K562 (cell line): ENCODE results near the gene ZNF575. TPM values are rescaled to one million over a fixed set of nuclear protein-coding genes. Genes with fewer than 3 reads are reported as not detected.
A peak's percentile ranks its signal among the peaks of the same experiment; 100 is the strongest.

Source experiments
- FOSL1 ChIP-seq: fragments of 200-800 bp; sonication (Bioruptor generic); conservative IDR thresholded peaks from 2 replicates; pipeline ENCODE4 v1.6.1; 2016; ENCODE audit warnings: missing genetic modification characterization, missing compliant biosample characterization
- KDM1A ChIP-seq, 2 experiments: fragments of 450-650 bp; IDR thresholded peaks; 2 replicates each; pipeline ENCODE4 v1.6.1; 2016; ENCODE audit warnings: mild to moderate bottlenecking in 2 of 2
- KDM5B ChIP-seq: fragments of 200-600 bp; sonication (generic); IDR thresholded peaks from 2 replicates; pipeline ENCODE4 v1.6.1; 2012; ENCODE audit warnings: low read depth, mild to moderate bottlenecking, moderate library complexity, low read length, control low read depth, inconsistent platforms; ENCODE audit not compliant: insufficient replicate concordance
- NCOA1 ChIP-seq: fragments of 450-650 bp; IDR thresholded peaks from 2 replicates; pipeline ENCODE4 v1.6.1; 2016; ENCODE audit warnings: low read depth
- NCOA6 ChIP-seq: fragments of 450-650 bp; IDR thresholded peaks from 2 replicates; pipeline ENCODE4 v1.6.1; 2017; ENCODE audit warnings: mild to moderate bottlenecking
- PHB ChIP-seq: fragments of 250-450 bp; sonication (Bioruptor Pico); IDR thresholded peaks from 2 replicates; pipeline ENCODE4 v1.5.0; 2021
- PHTF2 ChIP-seq: fragments of 250-450 bp; sonication (Bioruptor Pico); IDR thresholded peaks from 2 replicates; pipeline ENCODE4 v1.5.0; 2021; ENCODE audit warnings: mild to moderate bottlenecking
- TRIM24 ChIP-seq, 2 experiments: fragments of 450-650 bp; IDR thresholded peaks; 2 replicates each; pipeline ENCODE4 v1.6.1; 2016
- XRCC5 ChIP-seq: fragments of 200-400 bp; formaldehyde crosslinking; IDR thresholded peaks from 2 replicates; pipeline ENCODE4 v1.6.1; 2017; ENCODE audit warnings: low read depth, mild to moderate bottlenecking, low read length
- ZNF316 ChIP-seq: fragments of 450-650 bp; IDR thresholded peaks from 2 replicates; pipeline ENCODE4 v1.6.1; 2016
- polyA plus RNA-seq, 8 experiments: library from polyadenylated mRNA; depleted of rRNA in 4 of 8; stranded (reverse) in 5 of 8; unstranded in 3 of 8; fragments of >200 nt; fragmentation: Nextera tagmentation in 2 of 8; fragmentation: Illumina TruSeq in 1 of 8; extraction: Ambion mirVana in 2 of 8; extraction: Trizol in 1 of 8; gene quantifications; 2 replicates each; pipeline versions ENCODE4 v1.2.1 to v1.2.3, GENCODE V29; 2011 to 2014; ENCODE audit warnings: inconsistent platforms in 1 of 8, missing spikeins in 1 of 8
- total RNA-seq, 7 experiments: library from RNA; depleted of rRNA in 6 of 7; stranded (reverse); fragments of >200 nt in 6 of 7; fragmentation: Illumina TruSeq in 2 of 7; extraction: Trizol in 2 of 7; gene quantifications; 2 replicates each; pipeline versions ENCODE4 v1.2.1 to v1.2.3, GENCODE V29; 2011 to 2021; ENCODE audit warnings: low replicate concordance in 1 of 7
- TF ChIP-seq, protein P1 (sequence below), 2 experiments: fragments of 250-450 bp in 1 of 2; fragments of 450-650 bp in 1 of 2; sonication (Bioruptor Pico) in 1 of 2; IDR thresholded peaks; 2 replicates each; pipeline versions ENCODE4 v1.6.1 to v1.8.0; 2016 to 2021; ENCODE audit warnings: mild to moderate bottlenecking in 2 of 2, moderate library complexity in 2 of 2, missing compliant biosample characterization in 1 of 2, missing genetic modification characterization in 1 of 2
- TF ChIP-seq, protein P2 (sequence below), 2 experiments: IDR thresholded peaks; 2 replicates each; pipeline ENCODE4 v1.6.1; 2012; ENCODE audit warnings: improper control_type of control experiment in 2 of 2, low read depth in 2 of 2, low read length in 2 of 2, borderline replicate concordance in 1 of 2
- TF ChIP-seq, protein P3 (sequence below): sonication (generic); formaldehyde crosslinking; IDR thresholded peaks from 2 replicates; pipeline ENCODE4 v1.8.1; 2023; ENCODE audit warnings: mild to moderate bottlenecking, missing genetic modification reagents

Gene ZNF575
- total and polyA plus RNA-seq, 9 of the 15 experiments (the other 6 are each of a cell fraction or from before 2014, with no cell fraction given) = 0.20 to 0.98 (median 0.32) TPM; not detected in 6

DNA sequence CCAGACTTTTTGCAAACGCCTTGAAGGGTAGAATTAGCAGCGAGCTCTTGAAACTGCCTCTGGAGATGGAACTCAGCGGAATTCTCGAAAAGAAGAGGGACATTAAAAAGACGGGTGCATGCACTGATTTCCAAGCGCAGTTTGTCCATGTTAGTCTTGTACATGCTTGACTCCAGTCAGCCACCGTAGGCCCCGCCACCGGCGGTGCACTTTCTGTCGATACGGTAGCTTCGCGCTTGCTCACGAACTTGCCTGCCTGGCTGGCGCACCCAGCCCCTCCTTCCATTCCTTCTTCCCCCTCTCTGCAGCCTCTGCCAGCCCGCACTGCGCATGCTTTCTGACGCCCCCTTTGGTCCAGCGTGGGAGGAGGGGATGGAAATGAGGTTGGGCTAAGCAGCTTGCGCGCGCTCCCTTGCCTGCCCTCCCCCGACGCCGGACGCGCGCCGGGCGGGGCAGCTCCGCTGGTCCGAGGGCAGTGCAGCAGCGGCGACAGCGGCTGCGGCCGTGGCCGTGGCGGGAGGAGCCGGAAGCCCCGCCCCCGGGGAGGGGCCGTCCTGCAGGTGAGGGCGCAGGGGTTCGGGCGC is at the start of gene ZNF575 (continued):
- no peak for TF ChIP-seq XRCC5
- TF ChIP-seq, protein P1, sequence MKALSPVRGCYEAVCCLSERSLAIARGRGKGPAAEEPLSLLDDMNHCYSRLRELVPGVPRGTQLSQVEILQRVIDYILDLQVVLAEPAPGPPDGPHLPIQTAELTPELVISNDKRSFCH (CRISPR knock-in tag; IDR thresholded peaks at IDR 0.05) = no peak
- TF ChIP-seq, protein P1 (tag; IDR thresholded peaks at IDR 0.05) = peak; percentile 51
- TF ChIP-seq KDM1A (IDR thresholded peaks at IDR 0.05) = peak in 1 of 2 experiments; percentile 49; a peak in 3 of 4 replicates
- TF ChIP-seq PHTF2 (CRISPR knock-in tag) = no peak
- TF ChIP-seq ZNF316 = peak; percentile 78
- TF ChIP-seq, protein P2, sequence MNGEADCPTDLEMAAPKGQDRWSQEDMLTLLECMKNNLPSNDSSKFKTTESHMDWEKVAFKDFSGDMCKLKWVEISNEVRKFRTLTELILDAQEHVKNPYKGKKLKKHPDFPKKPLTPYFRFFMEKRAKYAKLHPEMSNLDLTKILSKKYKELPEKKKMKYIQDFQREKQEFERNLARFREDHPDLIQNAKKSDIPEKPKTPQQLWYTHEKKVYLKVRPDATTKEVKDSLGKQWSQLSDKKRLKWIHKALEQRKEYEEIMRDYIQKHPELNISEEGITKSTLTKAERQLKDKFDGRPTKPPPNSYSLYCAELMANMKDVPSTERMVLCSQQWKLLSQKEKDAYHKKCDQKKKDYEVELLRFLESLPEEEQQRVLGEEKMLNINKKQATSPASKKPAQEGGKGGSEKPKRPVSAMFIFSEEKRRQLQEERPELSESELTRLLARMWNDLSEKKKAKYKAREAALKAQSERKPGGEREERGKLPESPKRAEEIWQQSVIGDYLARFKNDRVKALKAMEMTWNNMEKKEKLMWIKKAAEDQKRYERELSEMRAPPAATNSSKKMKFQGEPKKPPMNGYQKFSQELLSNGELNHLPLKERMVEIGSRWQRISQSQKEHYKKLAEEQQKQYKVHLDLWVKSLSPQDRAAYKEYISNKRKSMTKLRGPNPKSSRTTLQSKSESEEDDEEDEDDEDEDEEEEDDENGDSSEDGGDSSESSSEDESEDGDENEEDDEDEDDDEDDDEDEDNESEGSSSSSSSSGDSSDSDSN (IDR thresholded peaks at IDR 0.05; ENCODE audit: borderline replicate concordance in 1 of 2, low read depth in 2 of 2, low read length in 2 of 2) = peak in 1 of 2 experiments; percentile 76; a peak in 1 of 4 replicates
- TF ChIP-seq NCOA1 = no peak
- TF ChIP-seq PHB (CRISPR knock-in tag) = no peak
- TF ChIP-seq FOSL1 (tag) = peak; percentile 24; the same call in 1 of the 2 replicates
- TF ChIP-seq, protein P3, sequence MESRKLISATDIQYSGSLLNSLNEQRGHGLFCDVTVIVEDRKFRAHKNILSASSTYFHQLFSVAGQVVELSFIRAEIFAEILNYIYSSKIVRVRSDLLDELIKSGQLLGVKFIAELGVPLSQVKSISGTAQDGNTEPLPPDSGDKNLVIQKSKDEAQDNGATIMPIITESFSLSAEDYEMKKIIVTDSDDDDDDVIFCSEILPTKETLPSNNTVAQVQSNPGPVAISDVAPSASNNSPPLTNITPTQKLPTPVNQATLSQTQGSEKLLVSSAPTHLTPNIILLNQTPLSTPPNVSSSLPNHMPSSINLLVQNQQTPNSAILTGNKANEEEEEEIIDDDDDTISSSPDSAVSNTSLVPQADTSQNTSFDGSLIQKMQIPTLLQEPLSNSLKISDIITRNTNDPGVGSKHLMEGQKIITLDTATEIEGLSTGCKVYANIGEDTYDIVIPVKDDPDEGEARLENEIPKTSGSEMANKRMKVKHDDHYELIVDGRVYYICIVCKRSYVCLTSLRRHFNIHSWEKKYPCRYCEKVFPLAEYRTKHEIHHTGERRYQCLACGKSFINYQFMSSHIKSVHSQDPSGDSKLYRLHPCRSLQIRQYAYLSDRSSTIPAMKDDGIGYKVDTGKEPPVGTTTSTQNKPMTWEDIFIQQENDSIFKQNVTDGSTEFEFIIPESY = 0 out of 2 replicates have a peak, but pooled peaks have one; percentile 41
- TF ChIP-seq KDM5B = no peak
- TF ChIP-seq NCOA6 = no peak
- peak in 1 of 2 experiments; percentile 59; a peak in 1 of 4 replicates for TF ChIP-seq TRIM24 (IDR thresholded peaks at IDR 0.05)
